T-helper 1 cell treated with Interleukin-12 subunit alpha and Interleukin-12 subunit beta and Interleukin-4 antibody, amounts not matched to agents 30 μg/mL and 1 μg/mL, for 36 hours (primary cell): ENCODE data around the gene UST.
A peak's percentile ranks its signal among the peaks of the same experiment; 100 is the strongest.

Source experiments
- H3K27ac Mint-ChIP-seq: one replicate; pipeline ENCODE4 v1.8.0; 2021; ENCODE audit warnings: mild to moderate bottlenecking, mixed read lengths
- H3K27me3 Mint-ChIP-seq: one replicate; pipeline ENCODE4 v1.8.0; 2021; ENCODE audit warnings: low read depth, mixed read lengths
- H3K36me3 Mint-ChIP-seq: one replicate; pipeline ENCODE4 v1.8.0; 2021; ENCODE audit warnings: low read depth, mixed read lengths
- H3K4me1 Mint-ChIP-seq: one replicate; pipeline ENCODE4 v1.8.0; 2021; ENCODE audit warnings: low read depth, mixed read lengths
- H3K4me3 Mint-ChIP-seq: one replicate; pipeline ENCODE4 v1.8.0; 2021; ENCODE audit warnings: mild to moderate bottlenecking, moderate library complexity, mixed read lengths
- H3K9me3 Mint-ChIP-seq: one replicate; pipeline ENCODE4 v1.8.0; 2021; ENCODE audit warnings: mixed read lengths

Gene UST

DNA sequence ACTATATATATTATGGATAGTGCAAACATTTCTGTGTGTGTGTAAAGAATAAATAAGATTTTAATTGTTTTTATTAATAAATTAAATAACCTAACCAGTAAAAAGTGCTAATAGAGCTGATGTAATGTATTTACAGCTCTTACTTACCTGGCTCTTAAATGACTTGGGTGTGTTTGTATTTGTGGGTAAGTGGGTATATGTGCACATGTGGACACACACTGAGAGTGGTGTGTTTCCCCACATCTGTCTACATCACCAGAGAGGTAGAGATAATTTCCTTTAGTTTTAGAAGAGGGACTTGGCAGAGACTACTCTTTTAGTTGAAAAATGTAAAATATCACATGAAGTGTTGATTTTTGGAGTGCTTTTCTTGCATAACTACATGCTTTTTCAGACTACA is 76.0 kb downstream of the UST start:
- H3K9me3 Mint-ChIP-seq, result peaks cover 5% of the 10 kb centered on the region
- peaks cover 2% of the 10 kb centered on the region for H3K36me3 Mint-ChIP-seq
- peaks cover 29% of the 10 kb centered on the region for H3K27me3 Mint-ChIP-seq
- H3K27ac Mint-ChIP-seq, result no peak overlapping the region
- no peaks in the 10 kb centered on the region for H3K4me1 Mint-ChIP-seq
- H3K4me3 Mint-ChIP-seq, result no peak overlapping the region

DNA sequence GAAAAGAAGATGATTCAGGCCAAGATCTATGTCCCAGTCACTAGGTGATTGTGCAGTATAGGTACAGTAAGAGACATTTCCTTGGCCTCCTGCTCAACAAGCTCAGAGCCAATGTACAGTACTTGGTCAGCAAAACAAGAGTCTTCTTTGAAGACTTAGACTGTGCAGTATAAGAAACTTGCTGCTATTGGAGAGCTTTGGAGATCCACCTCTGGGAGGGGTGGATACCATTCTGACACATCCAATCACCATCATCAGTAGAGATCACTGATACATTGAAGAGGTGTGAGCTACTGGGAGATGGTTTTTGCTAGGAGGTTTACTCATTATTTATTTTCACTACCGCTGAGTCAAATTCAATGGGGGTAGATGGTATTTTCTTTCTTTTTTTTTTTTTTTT is 77.5 kb downstream of the UST start:
- no peaks in the 10 kb centered on the region for H3K4me1 Mint-ChIP-seq
- H3K4me3 Mint-ChIP-seq, result no peak overlapping the region
- H3K36me3 Mint-ChIP-seq, result peaks cover 2% of the 10 kb centered on the region
- no peak overlapping the region for H3K27ac Mint-ChIP-seq
- peaks cover 5% of the 10 kb centered on the region for H3K9me3 Mint-ChIP-seq
- peaks cover 29% of the 10 kb centered on the region for H3K27me3 Mint-ChIP-seq

DNA sequence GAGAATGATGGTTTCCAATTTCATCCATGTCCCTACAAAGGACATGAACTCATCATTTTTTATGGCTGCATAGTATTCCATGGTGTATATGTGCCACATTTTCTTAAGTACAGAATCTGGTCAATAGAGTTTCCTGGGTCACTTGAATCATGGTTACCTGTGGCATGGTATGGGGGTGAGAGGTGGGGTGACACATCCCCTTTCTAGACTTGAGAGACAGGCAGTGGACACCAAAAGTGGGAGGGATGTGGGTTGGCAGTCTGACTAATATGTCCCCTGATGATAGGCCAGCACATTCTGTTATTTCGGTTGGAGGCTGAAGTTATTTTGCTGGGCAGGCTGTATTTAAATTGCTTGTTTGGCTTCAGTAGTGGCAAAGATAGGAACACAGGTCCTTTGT is 78.1 kb downstream of the UST start:
- Mint-ChIP-seq H3K9me3 (peaks cover 5% of the 10 kb centered on the region), H3K36me3 (peaks cover 2% of the 10 kb centered on the region)

DNA sequence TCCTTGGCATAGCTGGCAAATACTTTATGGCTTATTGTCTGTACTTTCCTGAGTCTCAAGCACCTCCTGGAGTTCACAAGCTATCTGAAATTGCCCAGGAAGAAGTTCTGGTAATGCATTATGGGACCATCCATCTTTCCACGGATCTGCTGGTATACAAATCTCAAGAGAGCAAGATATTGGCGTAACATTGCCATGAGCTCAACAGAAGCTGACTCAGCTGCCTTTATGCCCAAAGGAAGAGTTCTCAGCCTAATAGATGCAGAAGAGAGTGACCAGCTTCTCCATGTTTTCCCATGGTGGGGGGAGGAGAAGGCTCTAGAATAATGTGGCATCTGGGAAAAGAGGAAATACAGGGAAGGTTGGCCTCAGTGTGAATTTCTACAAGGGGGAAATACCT is 78.7 kb downstream of the UST start:
- H3K4me1 Mint-ChIP-seq, result peaks cover 3% of the 10 kb centered on the region
- H3K4me3 Mint-ChIP-seq, result no peak overlapping the region
- H3K9me3 Mint-ChIP-seq, result peaks cover 5% of the 10 kb centered on the region
- H3K36me3 Mint-ChIP-seq, result peaks cover 2% of the 10 kb centered on the region
- no peak overlapping the region for H3K27ac Mint-ChIP-seq
- H3K27me3 Mint-ChIP-seq, result peaks cover 30% of the 10 kb centered on the region

More for the DNA sequence above, 78.1 kb downstream of the UST start:
- no peak overlapping the region for H3K4me3 Mint-ChIP-seq
- H3K27me3 Mint-ChIP-seq, result peaks cover 29% of the 10 kb centered on the region
- no peak overlapping the region for H3K27ac Mint-ChIP-seq
- no peaks in the 10 kb centered on the region for H3K4me1 Mint-ChIP-seq

DNA sequence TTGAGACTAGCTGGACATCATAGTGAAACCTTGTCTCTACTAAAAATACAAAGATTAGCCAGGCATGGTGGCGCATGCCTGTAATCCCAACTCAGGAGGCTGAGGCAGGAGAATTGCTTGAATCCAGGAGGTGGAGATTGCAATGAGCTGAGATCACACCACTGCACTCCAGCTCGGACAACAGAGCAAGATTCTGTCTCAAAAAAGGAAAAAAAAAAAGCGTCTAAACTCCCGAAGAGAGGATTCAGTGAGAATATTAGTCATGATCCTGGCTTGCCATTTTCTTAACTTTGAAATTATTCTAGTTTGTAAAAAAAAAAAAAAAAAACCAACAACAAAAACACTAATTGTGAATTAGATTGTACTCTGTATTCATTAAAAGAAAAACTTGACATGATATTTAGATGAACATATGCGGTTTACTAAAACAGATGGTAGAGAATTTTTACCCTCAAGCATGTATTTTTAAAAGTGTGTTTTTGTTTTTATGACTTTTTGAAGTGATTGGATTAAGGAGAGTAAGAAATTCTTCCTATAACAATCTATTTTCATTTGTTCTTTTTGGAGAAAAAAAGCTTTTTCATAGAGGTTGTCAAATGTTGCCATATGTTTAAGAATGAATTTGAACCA is 80.7 kb downstream of the UST start:
- Mint-ChIP-seq H3K27me3 (peaks cover 29% of the 10 kb centered on the region), H3K36me3 (peaks cover 2% of the 10 kb centered on the region), H3K9me3 (peaks cover 5% of the 10 kb centered on the region), H3K4me1 (peaks cover 7% of the 10 kb centered on the region), H3K27ac (no peak overlapping the region), H3K4me3 (no peak overlapping the region)

DNA sequence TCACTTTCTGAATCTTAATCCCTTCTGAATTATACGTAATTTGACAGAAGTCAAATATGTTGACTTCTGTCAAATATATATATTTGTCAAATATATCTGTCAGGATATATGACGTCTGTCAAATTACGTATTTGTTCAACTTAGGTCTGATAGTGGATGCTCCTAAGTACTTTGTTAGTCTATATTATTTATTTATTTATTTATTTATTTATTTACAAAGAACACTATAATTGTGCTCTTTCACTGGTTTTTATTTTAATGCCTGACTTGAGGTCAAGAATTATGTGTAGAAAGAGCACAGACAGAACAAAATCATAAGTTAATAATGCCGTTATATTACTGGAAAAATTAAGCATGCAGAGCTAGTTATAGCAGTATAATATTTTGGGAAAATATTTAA is 81.2 kb downstream of the UST start:
- no peak overlapping the region for H3K4me3 Mint-ChIP-seq
- no peak overlapping the region for H3K27ac Mint-ChIP-seq
- H3K36me3 Mint-ChIP-seq, result peaks cover 2% of the 10 kb centered on the region
- H3K27me3 Mint-ChIP-seq, result peaks cover 31% of the 10 kb centered on the region
- peaks cover 7% of the 10 kb centered on the region for H3K4me1 Mint-ChIP-seq
- H3K9me3 Mint-ChIP-seq, result peaks cover 5% of the 10 kb centered on the region

DNA sequence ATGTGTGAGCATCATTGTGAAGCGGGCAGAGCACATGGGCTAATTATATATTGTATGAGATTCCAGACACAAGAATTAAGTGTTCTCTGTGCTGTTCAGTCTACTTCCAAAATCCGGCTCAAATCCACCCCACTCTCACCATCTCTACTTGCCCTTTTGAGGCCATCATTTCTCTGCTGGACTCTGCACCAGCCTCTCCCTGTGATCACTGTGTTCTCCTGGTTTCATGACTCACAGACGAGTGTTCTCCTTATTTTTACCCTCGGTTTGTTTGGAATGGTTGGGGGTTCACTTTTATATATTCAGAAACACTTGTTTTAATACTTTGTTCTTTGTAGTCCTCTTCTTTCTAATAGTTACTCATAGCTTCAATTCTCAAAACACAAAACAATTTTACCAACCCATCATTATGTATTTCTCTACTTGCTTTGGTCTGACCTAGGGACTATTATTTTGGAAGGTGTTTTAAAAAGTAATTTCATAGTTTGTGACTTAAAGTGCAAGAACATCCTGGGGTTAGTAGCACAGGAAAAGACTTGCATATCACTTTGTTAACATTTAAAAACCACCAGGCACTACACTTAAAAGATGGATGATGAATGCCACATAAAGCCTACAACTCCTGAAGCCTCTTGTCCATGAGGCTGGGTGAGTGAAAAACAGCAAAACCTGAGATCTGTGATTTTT is 82.7 kb downstream of the UST start:
- H3K4me1 Mint-ChIP-seq, result peaks cover 7% of the 10 kb centered on the region
- peaks cover 5% of the 10 kb centered on the region for H3K9me3 Mint-ChIP-seq
- H3K36me3 Mint-ChIP-seq, result peaks cover 2% of the 10 kb centered on the region
- H3K27ac Mint-ChIP-seq, result no peak overlapping the region
- H3K4me3 Mint-ChIP-seq, result no peak overlapping the region
- H3K27me3 Mint-ChIP-seq, result peaks cover 28% of the 10 kb centered on the region

DNA sequence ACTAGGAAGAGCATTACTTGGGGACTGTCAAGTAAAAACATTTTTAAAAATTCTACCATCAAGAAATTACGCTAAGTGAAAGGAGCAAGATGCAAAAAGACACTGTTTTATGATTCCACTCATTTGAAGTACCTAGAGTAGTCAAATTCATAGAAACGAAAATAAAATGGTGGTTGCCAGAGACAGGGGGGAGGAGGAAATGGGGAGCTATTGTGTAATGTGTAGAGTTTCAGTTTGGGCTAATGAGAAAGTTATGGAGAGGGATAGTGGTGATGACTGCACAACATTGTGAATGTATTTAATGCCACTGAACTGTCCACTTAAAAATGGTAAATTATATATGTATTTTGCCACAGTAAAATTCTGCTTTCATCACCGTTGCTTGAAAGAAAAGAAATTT is 83.8 kb downstream of the UST start:
- H3K27ac Mint-ChIP-seq, result no peak overlapping the region
- no peaks in the 10 kb centered on the region for H3K9me3 Mint-ChIP-seq
- no peaks in the 10 kb centered on the region for H3K36me3 Mint-ChIP-seq
- peaks cover 22% of the 10 kb centered on the region for H3K27me3 Mint-ChIP-seq
- H3K4me1 Mint-ChIP-seq, result peaks cover 7% of the 10 kb centered on the region
- peak overlapping the region; percentile 48 for H3K4me3 Mint-ChIP-seq

DNA sequence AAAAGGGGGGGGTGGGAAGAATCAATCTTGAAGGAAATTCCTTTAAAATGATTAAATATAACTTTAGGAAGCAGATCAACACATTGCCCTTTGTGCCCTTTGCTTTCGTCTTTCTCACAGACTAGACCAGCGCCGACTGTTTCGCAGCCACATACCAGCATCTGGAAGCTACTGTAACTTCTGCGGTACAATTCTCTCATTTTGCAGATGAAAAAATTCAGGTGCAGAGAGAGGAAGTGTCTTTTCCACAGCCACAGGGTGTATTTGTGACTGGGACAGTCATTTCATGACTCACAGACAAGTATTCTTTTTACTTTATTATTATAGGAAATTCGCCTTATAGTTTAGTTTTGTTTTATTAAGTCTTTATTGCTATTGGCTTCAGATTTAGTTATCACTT is 84.2 kb downstream of the UST start:
- Mint-ChIP-seq H3K27me3 (peaks cover 19% of the 10 kb centered on the region), H3K9me3 (no peaks in the 10 kb centered on the region), H3K27ac (no peak overlapping the region), H3K4me1 (peaks cover 8% of the 10 kb centered on the region), H3K4me3 (peak overlapping the region; percentile 48), H3K36me3 (no peaks in the 10 kb centered on the region)

DNA sequence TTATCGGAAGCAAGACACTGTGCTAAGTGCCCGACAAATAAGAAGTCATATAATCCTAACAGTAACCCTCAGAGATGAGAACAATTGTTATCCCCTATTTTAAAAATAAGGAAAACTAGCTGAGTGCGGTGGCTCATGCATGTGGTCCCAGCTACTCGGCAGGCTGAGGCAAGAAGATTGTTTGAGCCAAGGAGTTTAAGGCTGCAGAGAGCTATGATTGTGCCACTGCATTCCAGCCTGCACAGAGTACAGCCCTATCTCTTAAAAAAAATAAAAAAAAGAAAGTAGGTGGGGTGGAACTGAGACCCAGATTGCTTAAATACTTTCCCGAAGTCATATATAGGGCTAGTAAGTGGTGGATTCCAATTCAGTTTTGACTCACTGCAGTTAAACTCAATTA is 84.7 kb downstream of the UST start:
- H3K27ac Mint-ChIP-seq, result no peak overlapping the region
- no peaks in the 10 kb centered on the region for H3K36me3 Mint-ChIP-seq
- H3K4me3 Mint-ChIP-seq, result no peak overlapping the region
- peaks cover 19% of the 10 kb centered on the region for H3K27me3 Mint-ChIP-seq
- peaks cover 8% of the 10 kb centered on the region for H3K4me1 Mint-ChIP-seq
- H3K9me3 Mint-ChIP-seq, result no peaks in the 10 kb centered on the region

DNA sequence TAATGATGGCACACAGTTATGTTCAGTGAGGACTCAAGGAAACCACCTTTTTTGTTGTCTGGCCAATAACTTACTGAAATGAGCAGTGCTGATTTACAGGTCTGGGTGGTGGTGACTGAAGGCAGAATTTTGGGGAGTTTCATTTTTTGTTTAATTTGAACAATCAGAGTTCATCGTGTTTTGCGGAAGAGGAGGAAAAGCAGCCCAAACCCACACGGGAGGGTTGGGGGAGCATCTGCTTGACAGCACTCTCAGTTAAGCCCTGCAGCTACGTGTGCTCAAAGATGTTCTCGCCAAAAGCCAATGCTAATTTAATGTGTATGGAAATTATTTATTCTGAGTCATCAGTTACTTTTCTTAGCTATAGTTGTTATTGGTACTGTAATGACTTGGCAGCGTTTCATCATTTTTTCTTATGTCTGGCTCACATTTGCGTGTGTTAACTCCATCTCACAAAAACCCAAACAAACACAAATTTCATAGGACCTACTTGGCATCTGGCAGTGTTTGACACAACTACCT is 89.2 kb downstream of the UST start:
- Mint-ChIP-seq H3K4me3 (no peak overlapping the region), H3K36me3 (no peaks in the 10 kb centered on the region)

DNA sequence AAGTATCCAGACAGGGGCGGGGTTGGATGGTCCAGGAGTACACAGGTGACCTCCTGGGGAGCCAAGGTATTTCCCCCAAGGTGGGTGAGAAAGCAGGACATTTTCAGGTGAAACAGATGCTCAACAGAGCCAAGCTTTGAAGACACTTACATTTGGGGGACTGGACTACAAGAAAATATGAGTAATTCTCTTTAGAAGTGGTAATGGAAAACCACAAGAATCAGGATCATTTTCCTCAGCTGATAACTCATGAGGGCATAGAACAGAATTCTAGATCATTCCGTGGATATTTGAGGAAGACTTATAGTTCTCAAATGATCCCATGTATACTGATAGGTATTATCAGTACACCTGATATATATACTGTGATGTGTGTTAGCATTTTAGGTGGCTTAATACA is 89.9 kb downstream of the UST start:
- H3K27me3 Mint-ChIP-seq, result peaks cover 19% of the 10 kb centered on the region
- H3K27ac Mint-ChIP-seq, result no peak overlapping the region
- no peak overlapping the region for H3K4me3 Mint-ChIP-seq
- H3K36me3 Mint-ChIP-seq, result no peaks in the 10 kb centered on the region
- H3K4me1 Mint-ChIP-seq, result peaks cover 1% of the 10 kb centered on the region
- H3K9me3 Mint-ChIP-seq, result no peaks in the 10 kb centered on the region

More for the DNA sequence above, 89.2 kb downstream of the UST start:
- peaks cover 19% of the 10 kb centered on the region for H3K27me3 Mint-ChIP-seq
- no peak overlapping the region for H3K27ac Mint-ChIP-seq
- no peaks in the 10 kb centered on the region for H3K9me3 Mint-ChIP-seq
- H3K4me1 Mint-ChIP-seq, result peaks cover 1% of the 10 kb centered on the region

DNA sequence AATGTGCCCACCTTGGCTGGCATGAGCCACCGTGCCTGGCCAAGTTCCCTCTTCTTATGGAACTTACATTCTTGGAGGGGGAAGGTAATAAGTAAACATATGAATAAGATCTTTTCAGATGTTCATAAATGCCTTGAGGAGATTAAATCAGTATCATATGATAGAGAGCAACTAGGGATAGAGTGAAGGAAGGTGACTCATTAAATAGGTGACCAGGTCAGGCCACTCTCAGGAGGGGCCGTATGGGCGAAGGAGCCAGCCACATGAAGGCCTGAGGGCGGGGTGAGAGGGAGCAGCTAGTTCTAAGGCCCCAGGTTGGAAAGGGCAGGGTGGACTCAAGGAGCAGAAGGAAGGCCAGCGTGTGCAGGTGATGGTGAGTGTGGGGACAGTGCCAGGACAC is 91.1 kb downstream of the UST start:
- Mint-ChIP-seq H3K4me1 (peaks cover 1% of the 10 kb centered on the region), H3K4me3 (no peak overlapping the region), H3K36me3 (no peaks in the 10 kb centered on the region), H3K9me3 (no peaks in the 10 kb centered on the region), H3K27me3 (peaks cover 12% of the 10 kb centered on the region), H3K27ac (no peak overlapping the region)

DNA sequence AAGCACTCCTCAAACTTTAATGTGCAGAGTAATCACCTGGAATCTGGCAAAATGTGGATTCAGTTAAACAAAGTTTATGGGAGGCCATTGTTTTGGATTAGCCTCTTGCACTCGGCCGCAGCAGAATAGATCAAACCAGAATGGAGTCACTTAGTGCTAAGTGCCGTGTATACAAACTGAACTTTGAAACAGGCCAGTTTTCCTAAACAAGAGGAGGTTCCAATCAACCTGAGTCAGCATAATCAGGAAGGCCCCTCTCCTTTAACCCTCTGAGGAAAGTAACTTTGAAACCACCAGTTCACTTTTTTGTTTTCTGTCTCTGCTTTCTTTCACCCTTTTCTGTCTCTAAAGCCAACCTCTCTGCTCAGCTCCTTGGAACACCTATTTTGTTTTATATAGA is 92.2 kb downstream of the UST start:
- Mint-ChIP-seq H3K36me3 (no peaks in the 10 kb centered on the region), H3K27me3 (peaks cover 5% of the 10 kb centered on the region), H3K4me1 (peaks cover 1% of the 10 kb centered on the region), H3K27ac (no peak overlapping the region), H3K9me3 (no peaks in the 10 kb centered on the region), H3K4me3 (no peak overlapping the region)

DNA sequence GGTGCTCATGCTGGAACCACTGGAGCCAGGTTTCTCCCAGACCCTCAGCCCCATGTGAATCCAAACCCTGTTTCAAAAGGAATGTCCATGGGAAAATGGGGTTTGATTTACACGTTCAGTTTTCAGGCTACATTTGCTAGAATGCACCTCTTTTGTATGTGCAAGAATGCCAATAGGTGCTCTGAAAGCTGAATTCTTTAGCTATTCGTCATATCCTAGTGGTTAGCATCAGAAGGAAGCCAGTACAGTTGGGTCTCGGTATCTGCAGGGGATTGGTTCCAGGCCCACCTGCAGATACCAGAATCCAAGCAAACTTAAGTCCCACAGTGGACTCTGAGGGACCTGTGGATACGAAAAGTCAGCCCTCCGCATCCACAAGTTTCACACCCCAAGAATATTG is 93.4 kb downstream of the UST start:
- Mint-ChIP-seq H3K36me3 (no peaks in the 10 kb centered on the region), H3K27ac (no peak overlapping the region), H3K27me3 (peaks cover 5% of the 10 kb centered on the region), H3K4me1 (peaks cover 1% of the 10 kb centered on the region), H3K4me3 (no peak overlapping the region), H3K9me3 (no peaks in the 10 kb centered on the region)
